PC-3 (cell line): ENCODE data around the gene MARCHF6.

Experiments
- CTCF ChIP-seq: fragments of 300-600 bp; sonication (generic); conservative IDR thresholded peaks from 2 replicates; pipeline ENCODE4 v1.5.1; 2017; ENCODE audit warnings: antibody characterized with exemption, low read depth, mild to moderate bottlenecking, low read length
- EZH2phosphoT487 ChIP-seq: fragments of 300-600 bp; sonication (generic); IDR thresholded peaks from 2 replicates; pipeline ENCODE4 v1.6.1; 2018; ENCODE audit warnings: mild to moderate bottlenecking, antibody characterized with exemption, low read length, borderline replicate concordance

DNA sequence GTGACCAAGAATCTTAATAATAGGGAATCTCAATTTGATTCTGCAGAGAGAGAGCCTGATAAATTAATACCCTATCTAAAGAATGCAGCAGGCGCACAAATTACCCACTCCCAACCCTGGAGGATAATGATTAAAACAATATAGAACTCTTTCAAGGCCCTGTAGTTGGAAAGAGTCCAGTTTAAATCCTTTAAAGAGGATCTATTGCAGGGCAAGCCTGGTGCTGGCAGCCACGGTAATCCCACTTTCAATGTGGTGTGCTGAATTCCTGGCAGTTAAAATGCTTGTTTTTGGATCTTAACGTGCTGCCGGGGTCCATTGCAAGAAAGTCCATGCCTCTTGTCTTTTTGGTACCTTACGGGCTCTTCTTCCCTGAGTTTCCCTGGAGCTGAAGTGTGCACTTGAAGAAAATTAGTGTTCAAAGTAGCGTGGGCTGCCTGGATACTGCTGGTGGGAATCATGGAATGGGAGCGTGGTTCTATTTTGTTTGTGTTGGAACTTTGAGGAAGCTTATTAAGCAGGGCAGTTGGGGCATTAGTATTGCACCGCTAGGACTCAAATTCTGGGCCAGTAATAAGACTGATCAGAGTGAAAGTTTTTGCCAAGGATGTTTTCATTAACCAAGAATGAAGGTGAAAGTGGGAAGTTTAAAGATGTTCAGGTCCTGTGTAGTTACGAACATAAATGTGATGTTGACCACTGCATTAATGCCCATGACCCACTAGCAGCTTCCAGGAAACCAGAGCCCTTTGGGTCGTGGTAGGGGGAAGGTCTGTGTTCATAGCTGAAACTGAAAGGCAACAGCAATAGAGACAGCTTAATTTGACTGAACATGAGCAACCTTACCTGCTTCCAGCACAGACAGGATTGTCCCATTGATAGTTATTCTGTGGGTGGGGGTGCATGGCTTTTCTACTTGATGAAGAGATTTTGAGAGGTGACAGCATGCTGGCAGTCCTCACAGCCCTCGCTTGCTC, 20.8 kb downstream of the MARCHF6 start:
- TF ChIP-seq EZH2phosphoT487: no peak
- TF ChIP-seq CTCF: no peak
